ENCODE data around the gene FAM181B. TPM values are rescaled to one million over a fixed set of nuclear protein-coding genes. Genes with fewer than 3 reads are reported as not detected.

The FAM181B gene
- total RNA-seq, 6 experiments from 2014 or later: not detected

- no peak for DNase-seq
- no peak overlapping the region for H3K4me3 Mint-ChIP-seq
- no peaks in the 10 kb centered on the region for H3K4me1 Mint-ChIP-seq (ENCODE audit: low read depth)
- no peak for TF ChIP-seq CTCF (IDR thresholded peaks at IDR 0.05)
- no peaks in the 10 kb centered on the region for H3K36me3 Mint-ChIP-seq (ENCODE audit: low read depth)
- no peak overlapping the region for H3K27ac Mint-ChIP-seq
- H3K9me3 Mint-ChIP-seq: no peaks in the 10 kb centered on the region
- H3K27me3 Mint-ChIP-seq (ENCODE audit: insufficient read depth): peaks cover 21% of the 10 kb centered on the region
These were observed 26.0 kb upstream of the FAM181B start for GRCh38 chr11:82759649-82760048.

GRCh38 chr11:82757660-82758357 is 24.1 kb upstream of the FAM181B start:
- no peak for DNase-seq
- Mint-ChIP-seq H3K27me3 (ENCODE audit: insufficient read depth) (peaks cover 18% of the 10 kb centered on the region), H3K27ac (no peak overlapping the region), H3K4me3 (no peak overlapping the region), H3K4me1 (ENCODE audit: low read depth) (no peaks in the 10 kb centered on the region), H3K9me3 (no peaks in the 10 kb centered on the region), H3K36me3 (ENCODE audit: low read depth) (no peaks in the 10 kb centered on the region)
- no peak for TF ChIP-seq CTCF (IDR thresholded peaks at IDR 0.05)

GRCh38 chr11:82756765-82757639 is 23.3 kb upstream of the FAM181B start:
- Mint-ChIP-seq H3K9me3 (no peaks in the 10 kb centered on the region), H3K27me3 (ENCODE audit: insufficient read depth) (peaks cover 18% of the 10 kb centered on the region), H3K36me3 (ENCODE audit: low read depth) (no peaks in the 10 kb centered on the region), H3K4me3 (no peak overlapping the region), H3K4me1 (ENCODE audit: low read depth) (no peaks in the 10 kb centered on the region), H3K27ac (no peak overlapping the region)
- no peak for DNase-seq
- TF ChIP-seq CTCF (IDR thresholded peaks at IDR 0.05): no peak

- Mint-ChIP-seq H3K4me3 (no peak overlapping the region), H3K27ac (no peak overlapping the region), H3K9me3 (no peaks in the 10 kb centered on the region), H3K4me1 (ENCODE audit: low read depth) (no peaks in the 10 kb centered on the region; the same call in 1 of the 2 replicates), H3K36me3 (ENCODE audit: low read depth) (no peaks in the 10 kb centered on the region), H3K27me3 (ENCODE audit: insufficient read depth) (peaks cover 17% of the 10 kb centered on the region)
- no peak for DNase-seq
- no peak for TF ChIP-seq CTCF (IDR thresholded peaks at IDR 0.05)
These were observed 20.7 kb upstream of the FAM181B start for GRCh38 chr11:82754410-82754809.

- Mint-ChIP-seq H3K9me3 (no peaks in the 10 kb centered on the region), H3K27me3 (ENCODE audit: insufficient read depth) (peaks cover 14% of the 10 kb centered on the region), H3K27ac (no peak overlapping the region), H3K4me3 (no peak overlapping the region), H3K36me3 (ENCODE audit: low read depth) (no peaks in the 10 kb centered on the region), H3K4me1 (ENCODE audit: low read depth) (no peaks in the 10 kb centered on the region; the same call in 1 of the 2 replicates)
- DNase-seq: no peak
- TF ChIP-seq CTCF (IDR thresholded peaks at IDR 0.05): no peak
These were observed 20.3 kb upstream of the FAM181B start for GRCh38 chr11:82753921-82754320.
